GM23338 (cell line): ENCODE results near the gene TNFRSF4. TPM values are rescaled to one million over a fixed set of nuclear protein-coding genes. Genes with fewer than 3 reads are reported as not detected.

ENCODE experiments used
- ATAC-seq: fragments of 200-7000 bp; cut with Tn5 transposase; 3 replicates; pipeline ENCODE4 v1.9.1; 2020
- DNase-seq: peaks from one replicate; pipeline ENCODE4 v3.0.0-alpha.2; 2015; ENCODE audit warnings: low spot score
- H2AFZ ChIP-seq: fragments of 200-600 bp; sonication (generic); 2 replicates; pipeline ENCODE4 v1.8.0; 2016; ENCODE audit warnings: antibody characterized with exemption, mild to moderate bottlenecking, moderate library complexity
- H3F3A ChIP-seq: fragments of 200-600 bp; sonication (generic); replicated peaks from 2 replicates; pipeline ENCODE4 v1.8.0; 2017; ENCODE audit warnings: antibody characterized with exemption, mixed run types, low read depth
- H3K27ac ChIP-seq: fragments of 200-600 bp; sonication (generic); 2 replicates; pipeline ENCODE4 v1.6.1; 2016; ENCODE audit warnings: low read depth
- H3K27me3 ChIP-seq: fragments of 200-600 bp; sonication (generic); 2 replicates; pipeline ENCODE4 v1.8.0; 2016; ENCODE audit warnings: mild to moderate bottlenecking, mixed run types, moderate library complexity; ENCODE audit not compliant: insufficient read depth
- H3K36me3 ChIP-seq: fragments of 200-600 bp; sonication (generic); 2 replicates; pipeline ENCODE4 v1.8.0; 2016; ENCODE audit warnings: mild to moderate bottlenecking; ENCODE audit not compliant: insufficient read depth
- H3K4me1 ChIP-seq: fragments of 200-600 bp; sonication (generic); 2 replicates; pipeline ENCODE4 v1.8.0; 2016; ENCODE audit warnings: mild to moderate bottlenecking, moderate library complexity; ENCODE audit not compliant: insufficient read depth
- H3K4me2 ChIP-seq: fragments of 200-600 bp; sonication (generic); 2 replicates; pipeline ENCODE4 v1.7.1; 2017; ENCODE audit warnings: mixed run types
- H3K4me3 ChIP-seq: fragments of 200-600 bp; sonication (generic); 2 replicates; pipeline ENCODE4 v1.6.1; 2016; ENCODE audit warnings: mixed run types
- H3K79me2 ChIP-seq: fragments of 200-600 bp; sonication (generic); replicated peaks from 2 replicates; pipeline ENCODE4 v1.8.0; 2017; ENCODE audit warnings: mild to moderate bottlenecking; ENCODE audit not compliant: insufficient read depth
- H3K9me2 ChIP-seq: fragments of 200-600 bp; sonication (generic); 2 replicates; pipeline ENCODE4 v1.8.0; 2017; ENCODE audit not compliant: insufficient read depth
- H4K20me1 ChIP-seq: fragments of 200-600 bp; sonication (generic); replicated peaks from 2 replicates; pipeline ENCODE4 v1.8.0; 2017; ENCODE audit warnings: mild to moderate bottlenecking; ENCODE audit not compliant: insufficient read depth
- H3K27ac Mint-ChIP-seq: 2 replicates; pipeline ENCODE4 v1.8.0; 2020; ENCODE audit warnings: inconsistent platforms, mild to moderate bottlenecking, moderate library complexity, mixed read lengths
- H3K27me3 Mint-ChIP-seq: 3 replicates; pipeline ENCODE4 v1.8.0; 2022; ENCODE audit warnings: low read depth, mild to moderate bottlenecking, moderate library complexity, mixed read lengths, inconsistent platforms; ENCODE audit not compliant: insufficient read depth, poor library complexity
- H3K36me3 Mint-ChIP-seq: 3 replicates; pipeline ENCODE4 v1.8.0; 2021; ENCODE audit warnings: low read depth, mild to moderate bottlenecking, inconsistent platforms, moderate library complexity, mixed read lengths
- H3K4me1 Mint-ChIP-seq: 3 replicates; pipeline ENCODE4 v1.8.0; 2020; ENCODE audit warnings: mild to moderate bottlenecking, inconsistent platforms, mixed read lengths
- H3K4me3 Mint-ChIP-seq: 3 replicates; pipeline ENCODE4 v1.8.0; 2021; ENCODE audit warnings: moderate library complexity, mild to moderate bottlenecking, inconsistent platforms, mixed read lengths
- H3K9me3 Mint-ChIP-seq: 3 replicates; pipeline ENCODE4 v1.8.0; 2020; ENCODE audit warnings: moderate library complexity, mild to moderate bottlenecking, inconsistent platforms, mixed read lengths
- EZH2 ChIP-seq: fragments of 200-600 bp; sonication (generic); IDR thresholded peaks from one replicate; pipeline ENCODE4 v1.8.0; 2017; ENCODE audit warnings: antibody characterized with exemption, mild to moderate bottlenecking, low read depth; ENCODE audit not compliant: unreplicated experiment
- EZH2phosphoT487 ChIP-seq: fragments of 200-600 bp; sonication (generic); IDR thresholded peaks from one replicate; pipeline ENCODE4 v1.8.1; 2018; ENCODE audit warnings: antibody characterized with exemption; ENCODE audit not compliant: unreplicated experiment
- NANOG ChIP-seq: IDR thresholded peaks from 2 replicates; pipeline ENCODE4 v1.6.1; 2016; ENCODE audit warnings: antibody characterized with exemption, borderline replicate concordance
- POLR2AphosphoS5 ChIP-seq: IDR thresholded peaks from 2 replicates; pipeline ENCODE4 v1.6.1; 2016; ENCODE audit warnings: antibody characterized with exemption, low read depth
- STAT1 ChIP-seq: IDR thresholded peaks from one replicate; pipeline ENCODE4 v1.6.1; 2016; ENCODE audit warnings: antibody characterized with exemption; ENCODE audit not compliant: unreplicated experiment
- ZNF114 ChIP-seq: fragments of 250-450 bp; sonication (Bioruptor Pico); IDR thresholded peaks from 2 replicates; pipeline ENCODE4 v1.5.0; 2020; ENCODE audit warnings: mild to moderate bottlenecking, moderate library complexity
- ZNF331 ChIP-seq: fragments of 250-450 bp; sonication (Bioruptor Pico); IDR thresholded peaks from 2 replicates; pipeline ENCODE4 v1.5.0; 2020; ENCODE audit warnings: low read depth, mild to moderate bottlenecking, moderate library complexity
- polyA plus RNA-seq: library from polyadenylated mRNA; unstranded; fragments of >200 nt; fragmentation: Nextera tagmentation; extraction: Ambion mirVana; gene quantifications from 2 replicates; pipeline ENCODE4 v1.2.1, GENCODE V29; 2016
- total RNA-seq: library from RNA; depleted of rRNA; stranded (reverse); fragments of >200 nt; shearing (Covaris generic); gene quantifications from 2 replicates; pipeline ENCODE4 v1.2.3, GENCODE V29; 2014
- TF ChIP-seq, protein P1 (sequence below): IDR thresholded peaks from one replicate; pipeline ENCODE4 v1.6.1; 2018; ENCODE audit warnings: antibody characterized with exemption; ENCODE audit not compliant: unreplicated experiment
- TF ChIP-seq, protein P2 (sequence below): fragments of 250-450 bp; sonication (Bioruptor Pico); IDR thresholded peaks from 2 replicates; pipeline ENCODE4 v1.5.0; 2020; ENCODE audit warnings: mild to moderate bottlenecking, moderate library complexity

Gene TNFRSF4
- total and polyA plus RNA-seq, 2 experiments from 2014 or later = not detected

DNA sequence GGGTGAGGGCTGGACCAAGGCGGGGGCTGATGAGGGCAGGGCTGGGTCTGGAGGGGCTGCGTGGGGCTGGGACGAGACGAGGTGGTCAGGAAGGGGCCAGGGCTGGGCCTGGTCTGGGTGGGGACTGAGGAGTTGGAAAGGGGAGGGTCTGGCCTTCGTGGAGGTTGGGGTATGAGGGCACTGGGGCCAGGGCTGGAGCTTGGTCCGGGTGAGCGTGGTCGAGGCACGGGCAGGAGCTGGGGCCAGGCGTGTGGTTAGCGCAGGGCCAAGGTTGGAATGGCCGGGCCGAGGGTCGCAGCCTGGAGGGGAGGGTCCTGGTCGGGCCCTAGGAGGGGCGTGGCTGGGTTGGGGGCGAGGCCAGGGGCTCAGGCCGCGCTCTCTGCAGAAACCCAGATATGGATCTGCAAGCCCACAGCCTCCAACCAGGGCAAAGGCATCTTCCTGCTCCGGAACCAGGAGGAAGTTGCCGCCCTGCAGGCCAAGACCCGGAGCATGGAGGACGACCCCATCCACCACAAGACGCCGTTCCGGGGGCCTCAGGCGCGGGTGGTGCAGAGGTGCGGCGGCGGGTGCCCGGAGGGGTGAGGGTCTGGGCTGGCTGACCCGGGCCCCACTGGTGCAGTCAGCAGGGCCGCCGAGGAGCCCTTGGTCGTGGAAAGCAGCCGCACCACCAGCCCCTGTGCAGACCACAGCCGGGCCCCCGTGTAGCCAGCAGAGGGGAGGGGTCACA lies 31.3 kb downstream of the TNFRSF4 start (continued):
- TF ChIP-seq, protein P1, sequence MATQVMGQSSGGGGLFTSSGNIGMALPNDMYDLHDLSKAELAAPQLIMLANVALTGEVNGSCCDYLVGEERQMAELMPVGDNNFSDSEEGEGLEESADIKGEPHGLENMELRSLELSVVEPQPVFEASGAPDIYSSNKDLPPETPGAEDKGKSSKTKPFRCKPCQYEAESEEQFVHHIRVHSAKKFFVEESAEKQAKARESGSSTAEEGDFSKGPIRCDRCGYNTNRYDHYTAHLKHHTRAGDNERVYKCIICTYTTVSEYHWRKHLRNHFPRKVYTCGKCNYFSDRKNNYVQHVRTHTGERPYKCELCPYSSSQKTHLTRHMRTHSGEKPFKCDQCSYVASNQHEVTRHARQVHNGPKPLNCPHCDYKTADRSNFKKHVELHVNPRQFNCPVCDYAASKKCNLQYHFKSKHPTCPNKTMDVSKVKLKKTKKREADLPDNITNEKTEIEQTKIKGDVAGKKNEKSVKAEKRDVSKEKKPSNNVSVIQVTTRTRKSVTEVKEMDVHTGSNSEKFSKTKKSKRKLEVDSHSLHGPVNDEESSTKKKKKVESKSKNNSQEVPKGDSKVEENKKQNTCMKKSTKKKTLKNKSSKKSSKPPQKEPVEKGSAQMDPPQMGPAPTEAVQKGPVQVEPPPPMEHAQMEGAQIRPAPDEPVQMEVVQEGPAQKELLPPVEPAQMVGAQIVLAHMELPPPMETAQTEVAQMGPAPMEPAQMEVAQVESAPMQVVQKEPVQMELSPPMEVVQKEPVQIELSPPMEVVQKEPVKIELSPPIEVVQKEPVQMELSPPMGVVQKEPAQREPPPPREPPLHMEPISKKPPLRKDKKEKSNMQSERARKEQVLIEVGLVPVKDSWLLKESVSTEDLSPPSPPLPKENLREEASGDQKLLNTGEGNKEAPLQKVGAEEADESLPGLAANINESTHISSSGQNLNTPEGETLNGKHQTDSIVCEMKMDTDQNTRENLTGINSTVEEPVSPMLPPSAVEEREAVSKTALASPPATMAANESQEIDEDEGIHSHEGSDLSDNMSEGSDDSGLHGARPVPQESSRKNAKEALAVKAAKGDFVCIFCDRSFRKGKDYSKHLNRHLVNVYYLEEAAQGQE = no peak
- TF ChIP-seq ZNF331 = no peak

DNA sequence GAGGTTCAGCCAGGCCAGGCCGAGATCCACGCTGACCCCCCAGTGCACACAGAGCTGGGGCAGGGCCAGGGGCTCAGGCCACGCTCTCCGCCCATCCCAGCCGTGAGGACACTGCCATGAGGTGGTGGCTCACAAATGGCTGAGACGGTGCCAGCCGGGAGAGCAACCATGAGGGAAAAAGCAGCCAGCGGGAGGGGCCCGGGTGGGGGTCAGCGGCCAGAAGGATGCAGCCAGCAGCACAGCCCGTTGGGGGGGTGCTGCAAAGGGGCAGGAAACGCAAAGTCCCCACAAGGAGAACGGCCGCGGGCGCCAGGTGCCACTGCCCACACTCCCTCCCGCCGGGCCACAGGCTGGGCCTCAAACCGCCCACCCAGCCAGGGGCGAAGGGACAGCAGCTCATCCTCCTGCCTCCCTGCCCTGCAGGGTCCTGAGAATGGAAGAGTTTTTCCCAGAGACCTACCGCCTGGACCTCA lies 32.0 kb downstream of the TNFRSF4 start:
- Histone ChIP-seq H3K4me3 (no peak overlapping the region), H3F3A (no peaks in the 10 kb centered on the region), H3K4me1 (peaks cover 1% of the 10 kb centered on the region; the same call in 1 of the 2 replicates), H3K36me3 (no peaks in the 10 kb centered on the region), H3K79me2 (no peaks in the 10 kb centered on the region), H2AFZ (no peak overlapping the region), H3K27me3 (no peaks in the 10 kb centered on the region), H3K27ac (no peak overlapping the region), H4K20me1 (no peaks in the 10 kb centered on the region), H3K9me2 (no peaks in the 10 kb centered on the region), H3K4me2 (no peak overlapping the region)
- TF ChIP-seq NANOG = no peak
- no peak for TF ChIP-seq STAT1
- TF ChIP-seq ZNF331 = no peak
- TF ChIP-seq EZH2 = no peak
- no peak for TF ChIP-seq POLR2AphosphoS5
- Mint-ChIP-seq H3K4me3 (no peak overlapping the region), H3K27ac (no peak overlapping the region), H3K36me3 (no peaks in the 10 kb centered on the region), H3K9me3 (no peaks in the 10 kb centered on the region), H3K27me3 (peaks cover 5% of the 10 kb centered on the region), H3K4me1 (peaks cover 2% of the 10 kb centered on the region)
- ATAC-seq = no peak
- DNase-seq = peak; percentile 1

DNA sequence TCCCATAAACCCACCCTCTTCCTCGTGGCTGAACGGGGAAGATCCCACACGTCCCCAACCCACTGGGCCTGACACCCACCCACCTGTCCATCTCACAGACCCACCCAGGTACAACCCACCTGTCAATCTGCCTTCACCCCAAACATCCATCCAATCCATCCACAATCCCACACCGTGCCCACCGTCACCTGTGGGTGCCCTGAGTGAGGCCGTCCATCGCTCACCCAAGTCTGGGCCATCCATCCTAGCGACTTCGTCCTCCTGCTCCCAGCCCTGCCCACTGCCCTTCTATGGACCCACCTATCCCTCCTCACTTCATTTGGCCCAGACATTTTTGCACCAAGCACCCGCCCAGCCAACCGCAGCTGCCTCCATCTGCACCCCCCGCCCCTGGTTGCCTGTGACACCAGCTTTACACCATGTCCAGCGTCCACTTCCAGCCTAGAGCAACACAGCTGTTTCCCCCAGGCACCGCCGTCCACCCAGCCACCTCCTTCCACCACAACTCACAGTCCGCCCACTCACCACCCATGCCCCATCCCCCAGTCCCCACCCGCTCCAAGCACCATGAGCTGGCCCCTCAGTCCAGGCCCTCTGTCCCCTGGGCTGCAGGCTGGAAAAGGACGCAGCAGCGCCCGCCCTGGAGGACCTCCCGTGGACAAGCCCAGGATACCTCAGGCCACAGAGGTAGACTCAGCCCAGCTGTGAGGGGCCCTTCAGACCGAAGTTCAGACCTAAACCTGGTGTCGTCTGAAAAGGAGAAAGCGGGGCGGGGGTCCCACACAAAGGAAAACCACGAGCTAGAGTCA lies 32.6 kb downstream of the TNFRSF4 start:
- Histone ChIP-seq H4K20me1 (no peaks in the 10 kb centered on the region), H3K36me3 (no peaks in the 10 kb centered on the region), H3K79me2 (no peaks in the 10 kb centered on the region), H3K4me1 (peaks cover 8% of the 10 kb centered on the region; the same call in 1 of the 2 replicates), H3K4me2 (no peak overlapping the region), H2AFZ (no peak overlapping the region), H3K27ac (no peak overlapping the region), H3F3A (no peaks in the 10 kb centered on the region), H3K27me3 (no peaks in the 10 kb centered on the region), H3K4me3 (no peak overlapping the region), H3K9me2 (no peaks in the 10 kb centered on the region)
- Mint-ChIP-seq H3K9me3 (no peaks in the 10 kb centered on the region), H3K27ac (no peak overlapping the region), H3K36me3 (no peaks in the 10 kb centered on the region), H3K4me1 (peaks cover 7% of the 10 kb centered on the region), H3K4me3 (no peak overlapping the region), H3K27me3 (peaks cover 8% of the 10 kb centered on the region)
- ATAC-seq (no peak), DNase-seq (no peak)
- TF ChIP-seq ZNF114 (CRISPR knock-in tag) (no peak), EZH2phosphoT487 (no peak), EZH2 (no peak)
- TF ChIP-seq, protein P2, sequence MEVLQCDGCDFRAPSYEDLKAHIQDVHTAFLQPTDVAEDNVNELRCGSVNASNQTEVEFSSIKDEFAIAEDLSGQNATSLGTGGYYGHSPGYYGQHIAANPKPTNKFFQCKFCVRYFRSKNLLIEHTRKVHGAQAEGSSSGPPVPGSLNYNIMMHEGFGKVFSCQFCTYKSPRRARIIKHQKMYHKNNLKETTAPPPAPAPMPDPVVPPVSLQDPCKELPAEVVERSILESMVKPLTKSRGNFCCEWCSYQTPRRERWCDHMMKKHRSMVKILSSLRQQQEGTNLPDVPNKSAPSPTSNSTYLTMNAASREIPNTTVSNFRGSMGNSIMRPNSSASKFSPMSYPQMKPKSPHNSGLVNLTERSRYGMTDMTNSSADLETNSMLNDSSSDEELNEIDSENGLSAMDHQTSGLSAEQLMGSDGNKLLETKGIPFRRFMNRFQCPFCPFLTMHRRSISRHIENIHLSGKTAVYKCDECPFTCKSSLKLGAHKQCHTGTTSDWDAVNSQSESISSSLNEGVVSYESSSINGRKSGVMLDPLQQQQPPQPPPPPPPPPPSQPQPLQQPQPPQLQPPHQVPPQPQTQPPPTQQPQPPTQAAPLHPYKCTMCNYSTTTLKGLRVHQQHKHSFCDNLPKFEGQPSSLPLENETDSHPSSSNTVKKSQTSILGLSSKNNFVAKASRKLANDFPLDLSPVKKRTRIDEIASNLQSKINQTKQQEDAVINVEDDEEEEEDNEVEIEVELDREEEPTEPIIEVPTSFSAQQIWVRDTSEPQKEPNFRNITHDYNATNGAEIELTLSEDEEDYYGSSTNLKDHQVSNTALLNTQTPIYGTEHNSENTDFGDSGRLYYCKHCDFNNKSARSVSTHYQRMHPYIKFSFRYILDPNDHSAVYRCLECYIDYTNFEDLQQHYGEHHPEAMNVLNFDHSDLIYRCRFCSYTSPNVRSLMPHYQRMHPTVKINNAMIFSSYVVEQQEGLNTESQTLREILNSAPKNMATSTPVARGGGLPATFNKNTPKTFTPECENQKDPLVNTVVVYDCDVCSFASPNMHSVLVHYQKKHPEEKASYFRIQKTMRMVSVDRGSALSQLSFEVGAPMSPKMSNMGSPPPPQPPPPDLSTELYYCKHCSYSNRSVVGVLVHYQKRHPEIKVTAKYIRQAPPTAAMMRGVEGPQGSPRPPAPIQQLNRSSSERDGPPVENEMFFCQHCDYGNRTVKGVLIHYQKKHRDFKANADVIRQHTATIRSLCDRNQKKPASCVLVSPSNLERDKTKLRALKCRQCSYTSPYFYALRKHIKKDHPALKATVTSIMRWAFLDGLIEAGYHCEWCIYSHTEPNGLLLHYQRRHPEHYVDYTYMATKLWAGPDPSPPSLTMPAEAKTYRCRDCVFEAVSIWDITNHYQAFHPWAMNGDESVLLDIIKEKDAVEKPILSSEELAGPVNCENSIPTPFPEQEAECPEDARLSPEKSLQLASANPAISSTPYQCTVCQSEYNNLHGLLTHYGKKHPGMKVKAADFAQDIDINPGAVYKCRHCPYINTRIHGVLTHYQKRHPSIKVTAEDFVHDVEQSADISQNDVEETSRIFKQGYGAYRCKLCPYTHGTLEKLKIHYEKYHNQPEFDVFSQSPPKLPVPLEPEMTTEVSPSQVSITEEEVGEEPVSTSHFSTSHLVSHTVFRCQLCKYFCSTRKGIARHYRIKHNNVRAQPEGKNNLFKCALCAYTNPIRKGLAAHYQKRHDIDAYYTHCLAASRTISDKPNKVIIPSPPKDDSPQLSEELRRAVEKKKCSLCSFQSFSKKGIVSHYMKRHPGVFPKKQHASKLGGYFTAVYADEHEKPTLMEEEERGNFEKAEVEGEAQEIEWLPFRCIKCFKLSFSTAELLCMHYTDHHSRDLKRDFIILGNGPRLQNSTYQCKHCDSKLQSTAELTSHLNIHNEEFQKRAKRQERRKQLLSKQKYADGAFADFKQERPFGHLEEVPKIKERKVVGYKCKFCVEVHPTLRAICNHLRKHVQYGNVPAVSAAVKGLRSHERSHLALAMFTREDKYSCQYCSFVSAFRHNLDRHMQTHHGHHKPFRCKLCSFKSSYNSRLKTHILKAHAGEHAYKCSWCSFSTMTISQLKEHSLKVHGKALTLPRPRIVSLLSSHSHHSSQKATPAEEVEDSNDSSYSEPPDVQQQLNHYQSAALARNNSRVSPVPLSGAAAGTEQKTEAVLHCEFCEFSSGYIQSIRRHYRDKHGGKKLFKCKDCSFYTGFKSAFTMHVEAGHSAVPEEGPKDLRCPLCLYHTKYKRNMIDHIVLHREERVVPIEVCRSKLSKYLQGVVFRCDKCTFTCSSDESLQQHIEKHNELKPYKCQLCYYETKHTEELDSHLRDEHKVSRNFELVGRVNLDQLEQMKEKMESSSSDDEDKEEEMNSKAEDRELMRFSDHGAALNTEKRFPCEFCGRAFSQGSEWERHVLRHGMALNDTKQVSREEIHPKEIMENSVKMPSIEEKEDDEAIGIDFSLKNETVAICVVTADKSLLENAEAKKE (CRISPR knock-in tag) = no peak
